K562 (cell line): ENCODE measurements around the gene MOB3C. TPM values are rescaled to one million over a fixed set of nuclear protein-coding genes. Genes with fewer than 3 reads are reported as not detected.
A peak's percentile ranks its signal among the peaks of the same experiment; 100 is the strongest.

Source experiments
- ADNP ChIP-seq: fragments of 200-800 bp; sonication (Bioruptor generic); IDR thresholded peaks from 2 replicates; pipeline ENCODE4 v1.6.1; 2016; ENCODE audit warnings: missing genetic modification characterization, missing compliant biosample characterization
- ATF3 ChIP-seq, 2 experiments: fragments of 450-650 bp in 1 of 2; sonication (generic) in 1 of 2; formaldehyde crosslinking in 1 of 2; IDR thresholded peaks in 1 of 2; conservative IDR thresholded peaks in 1 of 2; 2 replicates each; pipeline versions ENCODE4 v1.6.1 to v1.8.1; 2016 to 2023; ENCODE audit warnings: mild to moderate bottlenecking in 2 of 2, moderate library complexity in 2 of 2, inconsistent platforms in 1 of 2, missing genetic modification reagents in 1 of 2
- BRCA1 ChIP-seq, 2 experiments: fragments of 450-650 bp in 1 of 2; sonication (generic) in 1 of 2; formaldehyde crosslinking in 1 of 2; IDR thresholded peaks; 2 replicates each; pipeline versions ENCODE4 v1.5.0 to v1.6.1; 2017 to 2020; ENCODE audit warnings: mild to moderate bottlenecking in 1 of 2, missing genetic modification reagents in 1 of 2
- CBFA2T2 ChIP-seq: fragments of 450-650 bp; conservative IDR thresholded peaks from 2 replicates; pipeline ENCODE4 v1.6.1; 2017; ENCODE audit warnings: mild to moderate bottlenecking
- CBFA2T3 ChIP-seq: fragments of 450-650 bp; IDR thresholded peaks from 2 replicates; pipeline ENCODE4 v1.6.1; 2017
- CBX2 ChIP-seq: fragments of 200-600 bp; sonication (generic); IDR thresholded peaks from one replicate; pipeline ENCODE4 v1.6.1; 2012; ENCODE audit warnings: mild to moderate bottlenecking, low read length, inconsistent platforms; ENCODE audit not compliant: insufficient read depth, poor library complexity, severe bottlenecking
- DMBX1 ChIP-seq: fragments of 250-450 bp; sonication (Bioruptor Pico); IDR thresholded peaks from 2 replicates; pipeline ENCODE4 v1.8.0; 2022; ENCODE audit warnings: inconsistent platforms, mild to moderate bottlenecking, moderate library complexity, borderline replicate concordance
- E4F1 ChIP-seq: fragments of 250-450 bp; sonication (Bioruptor Pico); IDR thresholded peaks from 2 replicates; pipeline ENCODE4 v1.5.0; 2021; ENCODE audit warnings: mild to moderate bottlenecking, borderline replicate concordance
- FOXK1 ChIP-seq: sonication (generic); formaldehyde crosslinking; IDR thresholded peaks from 2 replicates; pipeline ENCODE4 v1.8.0; 2022; ENCODE audit warnings: missing genetic modification reagents, mild to moderate bottlenecking, borderline replicate concordance
- FOXO4 ChIP-seq: fragments of 450-650 bp; formaldehyde crosslinking; IDR thresholded peaks from 2 replicates; pipeline ENCODE4 v1.4.0; 2020; ENCODE audit warnings: mild to moderate bottlenecking, moderate library complexity
- GABPB2 ChIP-seq: fragments of 250-450 bp; sonication (Bioruptor Pico); conservative IDR thresholded peaks from 2 replicates; pipeline ENCODE4 v1.5.1; 2021; ENCODE audit warnings: mild to moderate bottlenecking
- HDAC6 ChIP-seq: IDR thresholded peaks from 2 replicates; pipeline ENCODE4 v1.6.1; 2012; ENCODE audit warnings: low read depth, mild to moderate bottlenecking, control low read depth, inconsistent platforms, low read length, moderate library complexity
- HMG20A ChIP-seq: fragments of 450-650 bp; formaldehyde crosslinking; conservative IDR thresholded peaks from 2 replicates; pipeline ENCODE4 v1.4.0; 2020; ENCODE audit warnings: mild to moderate bottlenecking, mixed read lengths
- ILK ChIP-seq: fragments of 450-650 bp; IDR thresholded peaks from 2 replicates; pipeline ENCODE4 v1.6.1; 2016; ENCODE audit warnings: missing genetic modification characterization, low read depth, mild to moderate bottlenecking, missing compliant biosample characterization, moderate library complexity, borderline replicate concordance
- MEF2A ChIP-seq: IDR thresholded peaks from 2 replicates; pipeline ENCODE4 v1.6.1; 2011; ENCODE audit warnings: low read depth, mild to moderate bottlenecking, low read length, moderate library complexity; ENCODE audit not compliant: control insufficient read depth
- NFXL1 ChIP-seq: fragments of 450-650 bp; formaldehyde crosslinking; IDR thresholded peaks from 2 replicates; pipeline ENCODE4 v1.4.0; 2021; ENCODE audit warnings: mild to moderate bottlenecking
- SMARCA5 ChIP-seq: fragments of 450-650 bp; IDR thresholded peaks from 2 replicates; pipeline ENCODE4 v1.6.1; 2016
- SP2 ChIP-seq: IDR thresholded peaks from 2 replicates; pipeline ENCODE4 v1.6.1; 2011; ENCODE audit warnings: mild to moderate bottlenecking, low read depth, low read length, moderate library complexity; ENCODE audit not compliant: poor library complexity, severe bottlenecking; ENCODE audit errors: extremely low read depth
- ZKSCAN8 ChIP-seq: fragments of 200-800 bp; sonication (Bioruptor generic); IDR thresholded peaks from 2 replicates; pipeline ENCODE4 v1.6.1; 2016; ENCODE audit warnings: missing genetic modification characterization, missing compliant biosample characterization
- ZNF57 ChIP-seq: fragments of 450-650 bp; formaldehyde crosslinking; IDR thresholded peaks from 2 replicates; pipeline ENCODE4 v1.4.0; 2020; ENCODE audit warnings: mild to moderate bottlenecking, moderate library complexity
- polyA plus RNA-seq, 8 experiments: library from polyadenylated mRNA; depleted of rRNA in 4 of 8; stranded (reverse) in 5 of 8; unstranded in 3 of 8; fragments of >200 nt; fragmentation: Nextera tagmentation in 2 of 8; fragmentation: Illumina TruSeq in 1 of 8; extraction: Ambion mirVana in 2 of 8; extraction: Trizol in 1 of 8; gene quantifications; 2 replicates each; pipeline versions ENCODE4 v1.2.1 to v1.2.3, GENCODE V29; 2011 to 2014; ENCODE audit warnings: inconsistent platforms in 1 of 8, missing spikeins in 1 of 8
- total RNA-seq, 7 experiments: library from RNA; depleted of rRNA in 6 of 7; stranded (reverse); fragments of >200 nt in 6 of 7; fragmentation: Illumina TruSeq in 2 of 7; extraction: Trizol in 2 of 7; gene quantifications; 2 replicates each; pipeline versions ENCODE4 v1.2.1 to v1.2.3, GENCODE V29; 2011 to 2021; ENCODE audit warnings: low replicate concordance in 1 of 7
- TF ChIP-seq, protein P1 (sequence below): fragments of 450-650 bp; conservative IDR thresholded peaks from 2 replicates; pipeline ENCODE4 v1.6.1; 2016; ENCODE audit warnings: missing genetic modification characterization, low read depth, mild to moderate bottlenecking, missing compliant biosample characterization, moderate library complexity

Gene MOB3C
- total and polyA plus RNA-seq, 9 of the 15 experiments (the other 6 are each of a cell fraction or from before 2014, with no cell fraction given): 1.0 to 7.5 (median 3.7) TPM

DNA sequence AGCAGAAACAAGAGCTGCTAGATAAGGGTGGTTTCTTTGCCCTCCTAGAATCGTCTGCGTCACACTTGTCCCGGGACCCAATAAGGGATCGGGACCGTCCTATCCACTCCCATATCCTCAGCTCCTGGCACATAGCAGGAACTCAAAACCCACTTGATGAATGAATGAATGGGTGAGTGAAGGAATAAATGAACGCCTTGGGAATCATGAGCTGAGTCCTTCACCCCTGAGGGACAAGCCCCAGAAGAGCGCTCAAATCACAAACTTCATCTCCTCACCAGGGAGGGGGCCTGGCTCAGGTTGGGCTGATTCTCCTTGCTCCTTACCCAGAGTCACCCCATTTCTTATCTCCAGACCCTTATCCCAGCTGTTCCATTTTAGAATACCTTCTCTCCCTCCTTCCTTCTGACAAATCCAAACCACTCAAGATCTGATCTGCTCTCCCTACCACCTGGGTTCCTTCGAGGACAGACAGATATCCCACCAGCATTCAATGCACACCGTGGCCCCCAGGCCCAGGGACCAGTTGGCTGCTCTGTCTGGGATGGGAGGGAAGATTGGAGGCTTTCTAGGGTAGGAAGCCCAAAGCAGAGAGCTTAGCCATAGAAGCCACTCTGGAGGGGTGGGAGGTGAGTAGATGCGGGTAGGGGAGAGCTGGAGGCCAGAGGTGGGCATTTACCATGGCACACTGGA, 643 bp upstream of the MOB3C start (continued):
- TF ChIP-seq ILK (tag): no peak
- TF ChIP-seq SMARCA5: no peak
- TF ChIP-seq CBFA2T2: 0 out of 2 replicates have a peak, but pooled peaks have one; percentile 2
- TF ChIP-seq NFXL1: no peak
- TF ChIP-seq, protein P1, sequence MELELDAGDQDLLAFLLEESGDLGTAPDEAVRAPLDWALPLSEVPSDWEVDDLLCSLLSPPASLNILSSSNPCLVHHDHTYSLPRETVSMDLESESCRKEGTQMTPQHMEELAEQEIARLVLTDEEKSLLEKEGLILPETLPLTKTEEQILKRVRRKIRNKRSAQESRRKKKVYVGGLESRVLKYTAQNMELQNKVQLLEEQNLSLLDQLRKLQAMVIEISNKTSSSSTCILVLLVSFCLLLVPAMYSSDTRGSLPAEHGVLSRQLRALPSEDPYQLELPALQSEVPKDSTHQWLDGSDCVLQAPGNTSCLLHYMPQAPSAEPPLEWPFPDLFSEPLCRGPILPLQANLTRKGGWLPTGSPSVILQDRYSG: no peak
- no peak for TF ChIP-seq ZKSCAN8 (CRISPR knock-in tag)
- TF ChIP-seq CBFA2T3: peak; percentile 42
- TF ChIP-seq ZNF57 (CRISPR knock-in tag): no peak
- TF ChIP-seq E4F1: no peak
- no peak for TF ChIP-seq BRCA1 (IDR thresholded peaks at IDR 0.05)
- TF ChIP-seq BRCA1 (CRISPR knock-in tag; IDR thresholded peaks at IDR 0.05): no peak
- no peak for TF ChIP-seq ADNP (tag)
- no peak for TF ChIP-seq SP2
- TF ChIP-seq CBX2: no peak
- no peak for TF ChIP-seq GABPB2 (CRISPR knock-in tag)
- TF ChIP-seq DMBX1 (CRISPR knock-in tag): no peak
- TF ChIP-seq HDAC6: no peak
- no peak for TF ChIP-seq HMG20A (CRISPR knock-in tag)
- no peak for TF ChIP-seq ATF3 (IDR thresholded peaks at IDR 0.05)
- TF ChIP-seq ATF3 (CRISPR knock-in tag; conservative IDR thresholded peaks at IDR 0.05): no peak
- no peak for TF ChIP-seq MEF2A
- TF ChIP-seq FOXO4 (CRISPR knock-in tag): no peak
- 0 out of 2 replicates have a peak, but pooled peaks have one; percentile 42 for TF ChIP-seq FOXK1 (CRISPR knock-in tag)
